Medulla oblongata (tissue), 1 donor: ENCODE results near the gene PXMP2.
A peak's percentile ranks its signal among the peaks of the same experiment; 100 is the strongest.

Experiments used
- DNase-seq: peaks from one replicate; pipeline ENCODE4 v3.0.0-alpha.2; 2015; ENCODE audit errors: extremely low spot score

Gene PXMP2

DNA sequence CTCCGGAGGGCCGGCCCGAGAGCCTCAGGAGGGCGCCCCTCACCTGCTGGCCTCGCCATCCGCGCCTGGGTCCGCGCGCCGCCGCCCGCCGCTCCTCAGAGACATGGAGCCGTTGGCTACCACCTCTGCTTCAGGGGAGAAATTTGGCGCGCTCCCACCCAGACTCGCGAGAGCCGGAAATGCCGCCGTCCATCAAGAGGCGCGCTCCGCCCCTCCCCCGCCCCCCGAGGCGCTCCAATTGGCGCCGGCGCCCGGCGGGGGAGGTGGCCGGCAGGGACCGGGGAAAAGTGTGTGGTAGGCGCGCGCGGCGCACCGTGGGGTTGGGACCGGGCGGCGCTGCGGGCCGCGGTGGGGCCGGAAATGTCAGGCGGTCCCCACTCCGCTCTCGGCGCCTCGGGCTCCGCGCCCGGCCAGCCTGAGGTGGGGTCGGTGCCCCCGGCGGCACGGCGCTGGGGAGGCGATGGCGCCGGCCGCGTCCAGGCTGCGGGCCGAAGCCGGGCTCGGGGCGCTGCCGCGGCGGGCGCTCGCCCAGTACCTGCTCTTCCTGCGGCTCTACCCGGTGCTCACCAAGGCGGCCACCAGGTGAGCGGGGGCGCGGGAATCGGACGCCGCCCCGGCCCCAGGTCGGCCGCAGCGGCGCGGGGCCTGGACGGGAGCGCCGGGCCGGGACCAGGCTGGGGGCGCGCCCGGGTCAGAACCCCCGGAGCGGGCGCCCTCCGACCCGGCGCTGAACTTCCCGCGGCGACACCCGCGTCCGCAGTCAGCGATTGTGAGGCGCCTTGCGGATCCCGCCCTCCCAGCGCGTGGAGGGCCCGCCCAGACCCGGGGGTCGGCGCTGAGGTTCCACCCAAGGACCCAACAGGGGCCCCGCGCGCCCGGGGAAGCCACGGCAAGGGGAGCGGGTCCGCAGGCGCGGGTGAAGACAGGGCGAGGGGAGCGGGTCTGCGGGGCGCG is at the start of gene PXMP2, which contains the start of gene POLE:
TSS of gene PXMP2 (plus strand) at position 377 of the 954 bp plus-strand sequence. CDS start at position 461, 84 bp downstream.
TSS of gene POLE (minus strand) at position 132 of the 954 bp plus-strand sequence. CDS start at position 105, 27 bp downstream.
- peak; percentile 95 for DNase-seq

DNA sequence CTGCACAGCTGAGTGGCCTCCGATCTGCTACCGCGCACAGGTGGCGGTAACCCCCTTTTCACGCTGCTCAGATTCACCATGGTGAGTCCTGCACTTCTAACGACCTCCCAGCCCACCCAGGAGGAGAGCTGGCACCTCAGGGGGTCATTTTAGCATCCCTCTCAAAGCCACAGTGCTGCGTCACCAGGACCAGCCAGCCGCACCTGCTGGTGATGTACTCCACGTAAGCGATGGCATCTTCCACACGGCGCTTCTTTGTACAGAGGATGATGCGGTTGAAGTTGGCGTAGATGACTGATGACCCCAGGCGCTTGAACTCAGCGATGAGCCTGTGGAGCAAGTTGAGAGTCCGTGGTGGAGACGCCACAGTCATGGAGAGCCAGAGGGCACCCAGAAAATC is 49.6 kb upstream of the PXMP2 start:
- no peak for DNase-seq

DNA sequence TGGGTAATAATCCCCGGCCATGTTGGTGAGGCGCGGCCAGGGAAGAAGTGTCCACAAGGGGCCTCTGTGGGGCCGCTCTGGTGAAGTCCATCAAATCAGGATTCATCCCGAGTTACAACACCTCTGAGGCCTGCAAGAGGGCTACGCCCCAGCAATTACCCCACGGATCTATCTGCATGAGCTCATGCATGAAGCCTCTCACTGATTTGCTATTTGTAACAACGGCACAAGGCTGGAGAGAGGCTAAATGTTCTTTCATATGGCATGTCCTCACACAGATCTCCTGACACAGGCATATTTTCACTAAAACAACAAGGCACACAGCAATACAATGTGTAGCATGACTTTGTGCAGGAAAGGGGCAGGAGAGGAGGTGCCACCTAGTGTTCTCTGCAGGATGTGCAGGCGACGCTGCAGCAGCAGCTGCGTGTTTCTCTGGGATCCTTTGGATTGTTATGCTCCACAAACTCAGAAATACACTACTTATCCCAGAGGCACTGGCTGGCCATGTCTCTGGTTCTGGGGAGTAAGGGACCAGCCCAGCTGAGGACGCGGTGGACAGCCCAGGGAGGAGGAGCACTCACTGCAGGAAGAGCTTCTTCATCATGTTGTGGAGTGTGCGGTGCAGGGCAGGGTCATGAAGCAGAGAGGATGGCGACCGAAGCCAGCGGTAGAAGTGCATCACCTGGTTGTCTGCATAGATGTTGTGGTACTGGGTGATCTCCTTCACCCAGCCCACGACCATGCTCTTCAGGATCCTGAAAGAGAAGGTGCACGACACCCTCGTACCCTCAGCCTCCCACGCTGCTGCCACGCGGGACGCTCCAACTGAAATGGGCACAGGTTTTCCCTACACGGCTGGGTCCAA is 48.6 kb upstream of the PXMP2 start:
- peak; percentile 15 for DNase-seq

DNA sequence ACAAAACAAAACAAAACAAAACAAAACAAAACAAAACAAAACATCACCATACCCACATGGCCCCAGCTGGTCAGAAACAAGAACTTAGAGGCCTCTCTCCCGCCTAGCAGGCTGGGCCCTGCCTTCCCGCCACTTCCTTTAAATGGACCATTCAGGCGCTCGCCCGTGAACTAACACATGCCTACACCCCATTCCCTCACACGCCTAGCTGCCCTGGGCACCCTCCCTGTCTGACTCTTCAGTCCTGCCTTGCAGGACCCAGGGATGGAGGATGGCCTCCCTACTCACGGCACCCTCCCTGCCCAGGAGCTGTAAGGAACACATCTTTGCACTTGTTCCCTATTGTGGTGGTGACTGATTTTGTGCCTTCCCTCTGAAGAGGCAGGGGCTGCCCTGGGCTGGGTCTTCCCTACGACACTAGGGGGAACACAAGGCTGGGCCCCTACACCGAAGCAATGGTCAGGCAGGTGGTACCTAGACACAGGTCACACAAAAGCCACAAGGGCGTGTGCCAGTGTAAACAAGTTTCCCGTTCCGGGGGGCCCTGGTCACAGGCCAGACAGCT is 47.3 kb upstream of the PXMP2 start:
- DNase-seq = no peak

DNA sequence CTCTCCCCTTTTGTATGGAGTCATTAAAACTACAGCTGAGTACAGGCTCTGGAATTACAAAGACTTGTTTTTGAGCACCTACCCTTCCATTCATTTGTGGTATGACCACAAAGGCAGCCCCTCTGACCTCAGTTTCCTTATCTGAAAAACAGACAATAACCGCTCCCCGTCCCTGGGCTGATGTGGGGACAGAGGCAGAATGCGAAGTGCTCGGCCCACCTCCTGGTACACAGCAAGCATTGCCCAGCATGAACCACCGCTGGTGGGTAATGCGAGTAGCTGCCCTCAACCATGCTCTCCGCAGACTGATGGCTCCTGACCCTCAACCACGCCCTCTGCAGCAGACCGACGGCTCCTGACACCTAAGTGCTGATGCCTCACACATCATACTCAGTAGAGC is 46.5 kb upstream of the PXMP2 start:
- DNase-seq = no peak

DNA sequence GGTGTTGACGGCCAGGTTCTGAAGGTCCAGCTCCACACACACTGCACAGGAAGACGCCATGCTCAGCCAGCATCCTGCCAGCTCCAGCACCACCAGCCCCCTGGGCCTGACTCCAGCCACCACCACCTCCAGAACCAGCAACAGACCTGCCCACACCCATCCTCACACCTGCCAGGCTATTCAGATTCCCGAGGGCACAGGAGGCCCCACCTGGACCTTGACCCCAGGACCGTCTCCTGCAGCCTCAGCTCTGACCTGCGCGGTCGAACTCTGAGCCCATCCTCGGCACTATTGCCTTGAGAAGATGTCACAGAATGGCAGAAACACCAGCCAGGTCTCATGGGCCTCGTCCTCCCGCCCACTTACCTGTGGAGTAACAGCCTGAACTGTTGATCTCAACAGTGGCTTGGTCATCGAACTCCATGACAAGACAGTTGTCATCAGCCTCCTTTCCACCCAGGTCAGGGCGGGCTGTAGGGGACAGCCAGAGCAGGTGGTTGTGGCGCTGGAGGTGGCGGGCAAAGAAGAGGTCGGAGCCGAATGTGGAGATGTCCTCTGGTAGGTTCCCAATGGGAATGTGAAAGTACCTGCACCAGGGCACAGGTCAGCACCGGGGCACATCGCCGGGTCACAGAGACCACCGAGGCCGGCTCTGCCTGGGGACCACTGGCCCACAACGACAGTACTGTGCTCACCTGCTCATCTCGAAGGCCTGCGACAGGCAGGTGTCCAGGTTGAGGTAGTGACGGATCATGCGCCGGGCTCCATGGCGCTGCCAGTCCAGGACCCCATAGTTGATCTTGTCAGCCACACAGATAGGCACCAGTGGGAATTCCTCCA is 45.4 kb upstream of the PXMP2 start:
- no peak for DNase-seq

DNA sequence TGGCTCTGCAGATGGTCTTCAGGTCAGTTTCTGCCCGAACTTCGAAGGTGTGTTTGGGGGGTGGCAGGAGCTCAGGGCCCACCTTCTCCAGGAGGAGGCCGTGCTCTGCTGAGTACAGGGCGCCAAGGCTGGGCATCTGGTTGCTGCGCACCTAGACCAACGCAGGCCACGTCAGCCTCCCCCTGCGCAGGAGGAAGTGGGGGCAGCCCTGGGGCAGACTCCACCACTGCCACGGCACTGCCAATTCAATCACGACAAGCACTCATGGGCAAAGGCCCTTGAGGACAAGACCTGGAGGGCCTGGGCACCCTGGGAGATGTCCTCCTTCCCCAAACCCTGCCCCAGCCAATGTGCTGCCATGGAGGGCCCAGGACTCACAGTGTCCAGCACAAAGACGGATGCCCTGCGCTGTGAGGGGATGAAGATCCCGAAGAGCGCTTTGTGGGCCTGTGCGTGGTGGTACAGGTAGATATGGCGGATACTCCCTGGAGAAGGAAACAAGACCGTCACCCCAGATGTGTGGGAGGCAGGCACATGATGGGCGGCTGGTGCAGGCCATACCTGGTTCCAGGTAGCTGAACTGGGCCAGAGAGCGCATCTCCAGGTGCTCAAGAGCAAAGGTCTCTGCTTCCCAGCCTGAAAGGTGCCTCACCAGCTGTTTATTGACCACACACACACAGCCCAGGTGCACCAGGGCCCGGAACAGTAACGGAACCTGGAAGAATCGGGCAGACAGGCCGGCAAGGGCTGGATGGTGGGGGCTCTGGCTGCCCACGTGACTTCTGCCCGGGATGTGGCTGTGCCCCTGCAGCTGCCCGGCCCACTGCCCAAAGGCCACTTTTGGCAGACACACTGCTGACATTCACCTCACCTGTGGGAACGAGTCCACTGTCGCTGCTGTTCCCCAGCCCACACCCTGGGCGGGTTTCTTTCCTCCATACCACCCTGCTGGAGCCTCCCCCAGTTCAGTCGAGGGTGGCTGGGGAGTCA is 44.2 kb upstream of the PXMP2 start:
- DNase-seq = no peak

DNA sequence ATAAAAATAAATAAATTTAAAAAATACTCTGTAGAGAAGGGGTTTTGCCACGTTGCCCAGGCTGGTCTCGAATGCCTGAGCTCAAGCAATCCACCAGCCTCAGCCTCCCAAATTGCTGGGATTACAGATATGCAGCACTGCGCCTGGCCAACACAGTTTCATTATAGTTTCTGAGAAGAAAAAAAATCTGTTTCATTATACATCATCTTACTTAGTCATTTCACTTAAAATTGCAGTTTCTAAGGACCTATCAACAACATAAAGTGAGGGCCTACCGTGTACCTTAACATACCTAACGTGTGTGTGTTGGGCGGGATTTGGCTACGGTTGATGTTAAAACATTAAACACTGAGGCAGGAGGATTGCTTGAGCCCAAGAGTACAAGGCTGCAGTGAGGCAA is 40.5 kb upstream of the PXMP2 start:
- no peak for DNase-seq

DNA sequence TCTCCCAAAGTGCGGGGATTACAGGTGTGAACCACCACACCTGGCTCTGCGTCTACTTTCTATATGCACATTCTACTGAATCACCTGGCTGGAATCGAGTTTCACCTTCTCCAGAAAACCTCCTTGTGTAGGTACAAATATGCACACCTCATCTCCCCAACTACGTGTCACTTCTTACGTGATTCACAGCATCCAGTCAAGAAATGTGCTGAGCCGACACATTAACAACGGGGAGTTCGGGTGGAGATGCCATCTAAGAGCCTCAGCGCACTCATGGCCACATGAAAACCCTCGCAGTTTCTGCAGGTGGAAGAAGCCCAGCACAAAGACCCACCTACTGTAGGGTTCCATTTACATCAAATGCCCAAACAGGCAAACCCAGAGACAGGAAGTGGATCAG is 39.5 kb upstream of the PXMP2 start:
- DNase-seq = no peak

DNA sequence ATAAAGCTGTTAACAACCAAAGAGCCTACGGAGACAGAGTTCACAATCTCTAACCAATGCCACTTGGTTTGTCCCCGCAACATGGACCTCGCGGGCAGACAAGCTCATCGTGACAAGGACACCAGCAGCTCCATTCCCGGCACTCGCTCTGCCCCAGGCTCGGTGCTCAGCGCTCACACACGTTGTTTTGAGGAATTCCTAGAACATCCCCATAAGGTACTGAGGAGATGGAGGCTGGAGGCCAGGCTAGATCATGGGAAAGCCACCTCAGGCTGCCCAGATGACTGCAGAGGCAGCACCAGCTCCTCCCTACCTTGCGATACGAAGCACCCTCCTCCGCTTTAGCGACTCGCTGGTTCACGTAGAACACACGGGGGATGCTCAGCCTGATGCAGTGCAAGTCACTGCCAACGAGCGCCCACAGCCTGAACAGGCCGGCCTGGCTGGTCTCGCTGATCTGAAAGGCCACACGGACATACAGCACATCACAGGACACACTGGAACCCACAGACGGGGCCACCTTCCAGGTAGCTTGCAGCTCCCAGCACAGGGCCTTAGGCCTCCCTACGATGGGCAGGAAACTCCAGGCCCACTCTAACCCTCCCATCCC is 38.7 kb upstream of the PXMP2 start:
- DNase-seq = no peak

DNA sequence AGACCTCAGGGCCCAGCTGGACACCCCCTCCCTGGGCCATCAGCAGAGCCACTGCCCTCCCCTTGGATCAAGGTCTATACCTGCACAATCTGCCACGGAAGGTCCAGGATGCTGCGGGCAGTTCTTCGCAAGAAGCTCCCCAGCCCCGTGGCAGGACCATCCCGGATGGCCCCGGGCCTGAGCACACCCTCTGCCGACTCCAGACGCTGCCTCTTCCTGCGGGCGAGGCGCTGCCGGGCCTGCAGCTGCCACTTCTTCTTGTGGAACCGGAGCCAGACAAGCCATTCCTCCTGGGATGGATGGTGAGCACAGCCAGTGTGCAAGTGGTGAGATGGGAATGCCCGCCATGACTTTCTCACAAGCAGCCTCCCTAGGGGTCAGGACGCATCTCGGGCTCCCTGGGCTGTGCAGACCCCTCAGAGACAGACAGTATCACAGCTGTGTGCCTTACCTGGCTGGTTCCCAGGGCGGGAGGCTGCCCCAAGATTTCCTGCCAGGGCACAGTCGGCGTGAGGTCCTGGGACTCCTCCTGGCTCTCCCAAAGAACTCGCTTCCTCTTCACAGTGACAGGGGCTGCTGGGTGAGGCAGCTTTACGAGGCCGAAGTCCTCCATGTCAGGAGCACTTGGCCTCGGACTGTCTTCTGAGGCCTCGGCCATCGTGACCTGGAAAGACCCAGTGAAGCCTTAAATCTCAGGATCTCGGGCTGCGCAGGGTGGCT is 38.0 kb upstream of the PXMP2 start:
- no peak for DNase-seq

DNA sequence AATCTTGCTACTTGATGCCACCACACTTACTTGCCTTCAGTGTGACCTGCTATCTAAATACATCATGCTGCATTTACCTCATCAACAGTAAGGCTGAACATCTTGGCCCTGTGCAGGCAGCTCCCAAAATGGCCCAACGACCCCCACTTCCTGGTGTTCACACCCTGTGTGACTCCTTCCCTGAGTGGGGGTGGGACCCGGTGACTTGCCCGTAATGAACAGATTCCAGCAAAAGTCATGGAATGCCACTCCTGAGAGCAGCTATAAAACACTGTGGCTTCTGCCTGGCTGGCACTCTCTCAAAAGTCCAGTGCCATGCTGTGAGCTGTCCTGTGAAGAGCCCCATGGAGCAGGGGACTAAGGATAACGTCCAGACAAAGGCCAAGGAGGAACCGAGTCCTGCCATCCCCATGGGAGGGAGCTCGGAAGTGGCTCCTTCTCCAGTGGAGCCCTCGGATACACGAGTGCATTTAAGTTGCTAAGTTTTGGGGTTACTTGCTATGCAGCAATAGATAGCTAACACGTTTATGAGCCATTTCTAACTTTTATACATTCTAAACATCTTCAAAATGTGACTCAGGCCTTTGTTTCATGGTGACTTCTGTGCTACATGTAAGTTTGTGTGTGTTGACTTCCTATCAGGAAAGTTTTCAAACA is 35.8 kb upstream of the PXMP2 start:
- no peak for DNase-seq

DNA sequence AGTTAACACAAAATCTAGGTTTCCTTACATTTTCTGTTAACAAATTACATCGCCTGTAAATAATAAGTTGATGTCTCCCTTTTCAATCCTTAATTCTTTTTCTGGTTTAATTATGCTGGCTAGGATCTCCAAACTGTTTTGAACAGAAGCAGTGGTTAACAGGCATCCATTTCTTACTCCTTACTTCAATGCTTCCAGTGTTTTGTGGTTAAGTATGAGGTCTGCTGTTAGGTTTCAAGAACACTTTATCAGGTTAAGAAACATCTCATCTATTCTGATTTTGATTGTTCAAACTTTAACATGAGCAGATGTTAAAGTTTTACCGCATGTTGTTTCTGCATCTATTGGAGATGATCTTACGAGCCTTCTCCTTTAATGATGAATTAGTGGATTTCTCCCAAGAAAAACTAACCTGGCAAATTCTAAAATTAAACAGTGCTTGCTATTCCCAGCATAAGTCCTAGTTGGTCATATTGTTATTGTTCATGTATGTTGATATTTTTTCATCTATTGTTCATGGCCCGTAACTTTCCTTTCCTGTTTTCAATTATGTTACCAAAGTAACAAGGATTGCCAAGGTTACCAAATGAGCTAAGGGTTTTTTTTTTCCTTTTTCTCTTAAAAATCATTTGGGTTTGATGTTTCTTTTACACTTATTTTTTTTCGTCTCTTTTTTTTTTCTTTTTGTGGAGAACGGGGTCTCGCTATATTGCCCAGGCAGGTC is 33.7 kb upstream of the PXMP2 start:
- no peak for DNase-seq

DNA sequence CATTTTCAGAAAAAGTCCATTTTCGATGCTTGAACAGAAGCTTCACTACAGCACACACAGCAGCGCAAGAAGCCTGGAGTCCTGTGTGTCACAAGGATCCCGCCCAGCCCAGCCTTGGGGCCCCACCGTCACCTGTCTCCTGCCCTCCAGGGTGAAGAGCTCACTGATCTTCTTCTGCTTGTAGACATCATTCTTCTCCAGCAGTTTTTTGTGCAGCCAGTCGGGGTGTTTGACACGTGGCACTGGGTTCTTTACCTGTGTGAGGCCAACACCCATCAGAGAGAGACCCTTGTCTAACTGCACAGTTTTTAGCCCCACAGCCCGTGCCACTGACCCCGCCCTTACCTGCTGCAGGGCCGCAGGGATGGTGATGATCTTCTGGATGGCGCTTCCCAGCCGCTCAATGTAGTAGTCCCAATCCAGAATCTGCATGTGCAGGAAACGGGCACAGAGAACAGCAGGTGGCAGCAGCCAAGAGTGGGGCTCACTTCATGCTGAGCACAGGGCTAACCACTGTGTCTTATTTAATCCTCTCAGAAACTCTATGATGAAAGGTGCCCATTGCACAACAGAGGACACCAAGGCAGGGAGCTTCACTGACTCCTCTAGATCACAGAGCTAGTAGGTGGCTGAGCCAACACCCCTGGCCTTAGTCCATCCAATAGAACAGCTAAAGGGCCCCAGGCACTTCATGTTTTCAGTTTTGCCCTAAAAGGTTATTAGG is 30.2 kb upstream of the PXMP2 start:
- no peak for DNase-seq

DNA sequence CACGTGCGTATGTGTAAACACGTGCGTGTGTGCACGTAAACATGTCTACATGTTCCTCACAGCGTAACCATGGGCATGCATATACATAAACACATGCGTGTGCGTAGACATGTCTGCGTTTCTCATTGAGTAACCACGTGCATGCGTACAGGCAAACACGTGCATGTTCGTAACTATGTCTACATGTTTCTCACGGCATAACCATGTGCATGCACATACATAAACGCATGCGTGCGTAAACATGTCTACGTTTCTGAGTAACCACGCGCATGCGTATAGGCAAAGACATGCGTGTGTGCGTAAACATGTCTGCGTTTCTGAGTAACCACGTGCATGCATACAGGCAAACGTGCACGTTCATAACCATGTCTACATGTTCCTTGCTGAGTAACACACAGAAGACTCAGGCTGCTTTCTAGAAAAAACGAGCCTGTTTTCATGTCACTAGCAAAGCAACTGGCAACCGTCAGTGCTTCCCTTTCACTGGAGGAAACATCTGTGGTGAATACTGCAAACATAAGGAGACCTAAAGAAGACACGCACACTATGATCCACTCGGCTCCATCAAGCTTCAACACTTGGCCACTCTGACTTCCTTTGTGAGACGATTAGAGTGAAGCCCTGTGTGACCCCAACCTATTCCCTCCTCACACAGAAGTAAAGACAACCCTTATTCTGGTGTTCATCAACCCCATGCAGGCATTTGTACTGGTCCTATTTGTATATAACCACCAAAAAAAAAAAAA is 29.1 kb upstream of the PXMP2 start:
- DNase-seq = no peak

DNA sequence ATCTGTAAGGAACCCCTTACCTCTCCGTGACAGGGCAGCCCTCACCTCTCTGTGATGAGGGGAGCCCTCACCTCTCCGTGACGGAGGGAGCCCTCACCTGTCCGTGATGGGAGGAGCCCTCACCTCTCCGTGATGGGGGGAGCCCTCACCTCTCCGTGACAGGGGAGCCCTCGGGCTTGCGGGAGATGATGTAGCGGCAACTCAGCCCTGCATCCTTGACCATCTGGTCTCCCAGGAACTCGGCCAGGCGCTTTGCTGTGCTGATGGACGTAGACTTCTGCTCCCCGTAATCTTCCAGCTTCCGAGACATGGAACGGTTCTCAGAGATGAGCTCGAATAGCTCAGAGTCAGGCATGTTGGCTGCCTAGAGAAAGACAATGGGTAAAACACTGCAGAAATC is 28.2 kb upstream of the PXMP2 start:
- no peak for DNase-seq
